GM23338 (cell line): Measurements from ENCODE around the gene ARHGEF9. TPM values are rescaled to one million over a fixed set of nuclear protein-coding genes. Genes with fewer than 3 reads are reported as not detected.

ENCODE experiments used
- ATAC-seq: fragments of 200-7000 bp; cut with Tn5 transposase; 3 replicates; pipeline ENCODE4 v1.9.1; 2020
- DNase-seq: peaks from one replicate; pipeline ENCODE4 v3.0.0-alpha.2; 2015; ENCODE audit warnings: low spot score
- H2AFZ ChIP-seq: fragments of 200-600 bp; sonication (generic); 2 replicates; pipeline ENCODE4 v1.8.0; 2016; ENCODE audit warnings: antibody characterized with exemption, mild to moderate bottlenecking, moderate library complexity
- H3F3A ChIP-seq: fragments of 200-600 bp; sonication (generic); replicated peaks from 2 replicates; pipeline ENCODE4 v1.8.0; 2017; ENCODE audit warnings: antibody characterized with exemption, mixed run types, low read depth
- H3K27ac ChIP-seq: fragments of 200-600 bp; sonication (generic); 2 replicates; pipeline ENCODE4 v1.6.1; 2016; ENCODE audit warnings: low read depth
- H3K27me3 ChIP-seq: fragments of 200-600 bp; sonication (generic); 2 replicates; pipeline ENCODE4 v1.8.0; 2016; ENCODE audit warnings: mild to moderate bottlenecking, mixed run types, moderate library complexity; ENCODE audit not compliant: insufficient read depth
- H3K36me3 ChIP-seq: fragments of 200-600 bp; sonication (generic); 2 replicates; pipeline ENCODE4 v1.8.0; 2016; ENCODE audit warnings: mild to moderate bottlenecking; ENCODE audit not compliant: insufficient read depth
- H3K4me1 ChIP-seq: fragments of 200-600 bp; sonication (generic); 2 replicates; pipeline ENCODE4 v1.8.0; 2016; ENCODE audit warnings: mild to moderate bottlenecking, moderate library complexity; ENCODE audit not compliant: insufficient read depth
- H3K4me2 ChIP-seq: fragments of 200-600 bp; sonication (generic); 2 replicates; pipeline ENCODE4 v1.7.1; 2017; ENCODE audit warnings: mixed run types
- H3K4me3 ChIP-seq: fragments of 200-600 bp; sonication (generic); 2 replicates; pipeline ENCODE4 v1.6.1; 2016; ENCODE audit warnings: mixed run types
- H3K79me2 ChIP-seq: fragments of 200-600 bp; sonication (generic); replicated peaks from 2 replicates; pipeline ENCODE4 v1.8.0; 2017; ENCODE audit warnings: mild to moderate bottlenecking; ENCODE audit not compliant: insufficient read depth
- H3K9me2 ChIP-seq: fragments of 200-600 bp; sonication (generic); 2 replicates; pipeline ENCODE4 v1.8.0; 2017; ENCODE audit not compliant: insufficient read depth
- H4K20me1 ChIP-seq: fragments of 200-600 bp; sonication (generic); replicated peaks from 2 replicates; pipeline ENCODE4 v1.8.0; 2017; ENCODE audit warnings: mild to moderate bottlenecking; ENCODE audit not compliant: insufficient read depth
- H3K27ac Mint-ChIP-seq: 2 replicates; pipeline ENCODE4 v1.8.0; 2020; ENCODE audit warnings: inconsistent platforms, mild to moderate bottlenecking, moderate library complexity, mixed read lengths
- H3K27me3 Mint-ChIP-seq: 3 replicates; pipeline ENCODE4 v1.8.0; 2022; ENCODE audit warnings: low read depth, mild to moderate bottlenecking, moderate library complexity, mixed read lengths, inconsistent platforms; ENCODE audit not compliant: insufficient read depth, poor library complexity
- H3K36me3 Mint-ChIP-seq: 3 replicates; pipeline ENCODE4 v1.8.0; 2021; ENCODE audit warnings: low read depth, mild to moderate bottlenecking, inconsistent platforms, moderate library complexity, mixed read lengths
- H3K4me1 Mint-ChIP-seq: 3 replicates; pipeline ENCODE4 v1.8.0; 2020; ENCODE audit warnings: mild to moderate bottlenecking, inconsistent platforms, mixed read lengths
- H3K4me3 Mint-ChIP-seq: 3 replicates; pipeline ENCODE4 v1.8.0; 2021; ENCODE audit warnings: moderate library complexity, mild to moderate bottlenecking, inconsistent platforms, mixed read lengths
- H3K9me3 Mint-ChIP-seq: 3 replicates; pipeline ENCODE4 v1.8.0; 2020; ENCODE audit warnings: moderate library complexity, mild to moderate bottlenecking, inconsistent platforms, mixed read lengths
- CREB1 ChIP-seq: fragments of 250-450 bp; sonication (Bioruptor Pico); IDR thresholded peaks from 2 replicates; pipeline ENCODE4 v1.5.0; 2020; ENCODE audit warnings: low read depth, mild to moderate bottlenecking, moderate library complexity
- CTCF ChIP-seq, 2 experiments: fragments of 200-600 bp in 1 of 2; sonication (generic) in 1 of 2; conservative IDR thresholded peaks; 2 replicates each; pipeline versions ENCODE4 v1.5.1 to v1.6.1; 2016 to 2017; ENCODE audit warnings: antibody characterized with exemption in 2 of 2, low read depth in 2 of 2, mild to moderate bottlenecking in 2 of 2, moderate library complexity in 1 of 2
- EZH2 ChIP-seq: fragments of 200-600 bp; sonication (generic); IDR thresholded peaks from one replicate; pipeline ENCODE4 v1.8.0; 2017; ENCODE audit warnings: antibody characterized with exemption, mild to moderate bottlenecking, low read depth; ENCODE audit not compliant: unreplicated experiment
- EZH2phosphoT487 ChIP-seq: fragments of 200-600 bp; sonication (generic); IDR thresholded peaks from one replicate; pipeline ENCODE4 v1.8.1; 2018; ENCODE audit warnings: antibody characterized with exemption; ENCODE audit not compliant: unreplicated experiment
- NANOG ChIP-seq: IDR thresholded peaks from 2 replicates; pipeline ENCODE4 v1.6.1; 2016; ENCODE audit warnings: antibody characterized with exemption, borderline replicate concordance
- POLR2AphosphoS5 ChIP-seq: IDR thresholded peaks from 2 replicates; pipeline ENCODE4 v1.6.1; 2016; ENCODE audit warnings: antibody characterized with exemption, low read depth
- STAT1 ChIP-seq: IDR thresholded peaks from one replicate; pipeline ENCODE4 v1.6.1; 2016; ENCODE audit warnings: antibody characterized with exemption; ENCODE audit not compliant: unreplicated experiment
- polyA plus RNA-seq: library from polyadenylated mRNA; unstranded; fragments of >200 nt; fragmentation: Nextera tagmentation; extraction: Ambion mirVana; gene quantifications from 2 replicates; pipeline ENCODE4 v1.2.1, GENCODE V29; 2016
- total RNA-seq: library from RNA; depleted of rRNA; stranded (reverse); fragments of >200 nt; shearing (Covaris generic); gene quantifications from 2 replicates; pipeline ENCODE4 v1.2.3, GENCODE V29; 2014
- TF ChIP-seq, protein P1 (sequence below): IDR thresholded peaks from one replicate; pipeline ENCODE4 v1.6.1; 2018; ENCODE audit warnings: antibody characterized with exemption; ENCODE audit not compliant: unreplicated experiment
- TF ChIP-seq, protein P2 (sequence below): IDR thresholded peaks from 2 replicates; pipeline ENCODE4 v1.6.1; 2016; ENCODE audit warnings: antibody characterized with exemption

ARHGEF9 gene
- total and polyA plus RNA-seq, 2 experiments from 2014 or later: 23.1 to 35.9 TPM

DNA sequence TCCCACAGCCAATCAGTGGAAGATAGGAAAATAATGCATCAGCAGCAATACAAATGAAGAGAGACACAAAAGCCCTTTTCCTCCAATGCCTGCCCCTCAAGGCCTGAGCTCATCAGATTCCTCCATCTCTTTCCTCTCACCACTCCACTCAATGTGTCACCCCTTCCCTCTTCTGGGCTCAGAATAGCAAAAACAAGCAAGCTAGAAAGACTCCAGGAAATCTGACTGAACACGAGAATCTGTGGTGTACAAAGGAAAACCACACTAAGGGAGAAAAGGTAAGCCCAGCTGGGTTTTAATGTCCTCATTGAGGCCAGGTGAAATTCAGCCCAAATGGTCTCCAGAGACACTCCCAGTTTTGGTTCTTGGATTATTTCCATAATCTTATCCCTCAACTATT is 46.3 kb downstream of the ARHGEF9 start (continued):
- TF ChIP-seq, protein P1, sequence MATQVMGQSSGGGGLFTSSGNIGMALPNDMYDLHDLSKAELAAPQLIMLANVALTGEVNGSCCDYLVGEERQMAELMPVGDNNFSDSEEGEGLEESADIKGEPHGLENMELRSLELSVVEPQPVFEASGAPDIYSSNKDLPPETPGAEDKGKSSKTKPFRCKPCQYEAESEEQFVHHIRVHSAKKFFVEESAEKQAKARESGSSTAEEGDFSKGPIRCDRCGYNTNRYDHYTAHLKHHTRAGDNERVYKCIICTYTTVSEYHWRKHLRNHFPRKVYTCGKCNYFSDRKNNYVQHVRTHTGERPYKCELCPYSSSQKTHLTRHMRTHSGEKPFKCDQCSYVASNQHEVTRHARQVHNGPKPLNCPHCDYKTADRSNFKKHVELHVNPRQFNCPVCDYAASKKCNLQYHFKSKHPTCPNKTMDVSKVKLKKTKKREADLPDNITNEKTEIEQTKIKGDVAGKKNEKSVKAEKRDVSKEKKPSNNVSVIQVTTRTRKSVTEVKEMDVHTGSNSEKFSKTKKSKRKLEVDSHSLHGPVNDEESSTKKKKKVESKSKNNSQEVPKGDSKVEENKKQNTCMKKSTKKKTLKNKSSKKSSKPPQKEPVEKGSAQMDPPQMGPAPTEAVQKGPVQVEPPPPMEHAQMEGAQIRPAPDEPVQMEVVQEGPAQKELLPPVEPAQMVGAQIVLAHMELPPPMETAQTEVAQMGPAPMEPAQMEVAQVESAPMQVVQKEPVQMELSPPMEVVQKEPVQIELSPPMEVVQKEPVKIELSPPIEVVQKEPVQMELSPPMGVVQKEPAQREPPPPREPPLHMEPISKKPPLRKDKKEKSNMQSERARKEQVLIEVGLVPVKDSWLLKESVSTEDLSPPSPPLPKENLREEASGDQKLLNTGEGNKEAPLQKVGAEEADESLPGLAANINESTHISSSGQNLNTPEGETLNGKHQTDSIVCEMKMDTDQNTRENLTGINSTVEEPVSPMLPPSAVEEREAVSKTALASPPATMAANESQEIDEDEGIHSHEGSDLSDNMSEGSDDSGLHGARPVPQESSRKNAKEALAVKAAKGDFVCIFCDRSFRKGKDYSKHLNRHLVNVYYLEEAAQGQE: no peak
- TF ChIP-seq, protein P2, sequence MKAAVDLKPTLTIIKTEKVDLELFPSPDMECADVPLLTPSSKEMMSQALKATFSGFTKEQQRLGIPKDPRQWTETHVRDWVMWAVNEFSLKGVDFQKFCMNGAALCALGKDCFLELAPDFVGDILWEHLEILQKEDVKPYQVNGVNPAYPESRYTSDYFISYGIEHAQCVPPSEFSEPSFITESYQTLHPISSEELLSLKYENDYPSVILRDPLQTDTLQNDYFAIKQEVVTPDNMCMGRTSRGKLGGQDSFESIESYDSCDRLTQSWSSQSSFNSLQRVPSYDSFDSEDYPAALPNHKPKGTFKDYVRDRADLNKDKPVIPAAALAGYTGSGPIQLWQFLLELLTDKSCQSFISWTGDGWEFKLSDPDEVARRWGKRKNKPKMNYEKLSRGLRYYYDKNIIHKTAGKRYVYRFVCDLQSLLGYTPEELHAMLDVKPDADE: no peak
- no peak for TF ChIP-seq NANOG

DNA sequence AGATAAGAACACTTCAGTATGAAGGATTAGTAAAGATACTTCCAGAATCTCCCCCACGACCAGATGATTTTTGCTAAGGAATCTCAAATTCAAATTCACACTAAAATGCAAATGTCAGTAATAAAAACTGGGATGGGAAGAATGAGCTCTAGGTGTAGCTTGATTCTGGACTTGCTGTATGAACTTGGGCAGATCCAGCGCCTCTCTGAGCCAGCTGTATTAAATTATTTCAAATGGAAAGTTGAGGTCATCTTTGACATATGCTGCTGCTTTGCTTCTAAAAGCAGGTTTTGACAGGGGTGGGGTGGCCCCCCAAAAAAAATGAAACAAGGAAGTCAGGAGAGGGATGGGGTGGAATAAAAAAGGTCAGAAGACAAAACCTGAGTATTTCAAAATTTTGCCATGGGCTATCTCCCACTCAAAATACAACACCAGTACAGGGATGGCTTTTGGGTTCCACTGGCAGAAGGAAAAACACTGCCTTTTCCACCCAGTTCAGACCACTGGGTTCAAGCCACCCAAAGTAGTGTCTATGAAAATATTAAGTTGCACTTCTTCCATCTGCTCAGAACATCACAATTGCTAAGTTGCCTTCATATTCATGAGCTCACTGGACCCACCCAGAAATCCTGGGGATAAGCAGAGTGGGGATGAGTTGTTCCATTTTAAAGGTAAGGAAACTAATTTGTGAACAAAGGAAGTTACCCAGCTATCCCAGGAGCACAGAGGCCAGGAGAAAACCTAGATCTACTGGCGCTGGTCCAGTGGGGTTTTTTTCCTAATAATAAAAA is 47.7 kb downstream of the ARHGEF9 start:
- H3K36me3 Mint-ChIP-seq: peaks cover 6% of the 10 kb centered on the region; the same call in 2 of the 3 replicates
- peaks cover 47% of the 10 kb centered on the region for H3K79me2 ChIP-seq
- TF ChIP-seq STAT1 (no peak), CTCF (conservative IDR thresholded peaks at IDR 0.05; ENCODE audit: low read depth in 2 of 2) (no peak), EZH2phosphoT487 (no peak), CREB1 (CRISPR knock-in tag) (no peak), POLR2AphosphoS5 (no peak), EZH2 (no peak)
- TF ChIP-seq, protein P1: no peak
- TF ChIP-seq, protein P2: no peak

More for the DNA sequence above, 47.7 kb downstream of the ARHGEF9 start:
- Mint-ChIP-seq H3K4me3 (no peak overlapping the region), H3K27ac (no peak overlapping the region), H3K4me1 (peaks cover 25% of the 10 kb centered on the region; the same call in 2 of the 3 replicates), H3K9me3 (no peaks in the 10 kb centered on the region), H3K27me3 (no peaks in the 10 kb centered on the region)
- Histone ChIP-seq H3K4me3 (no peak overlapping the region), H3K27ac (no peak overlapping the region), H3K4me2 (no peak overlapping the region), H4K20me1 (peaks cover 3% of the 10 kb centered on the region), H3K9me2 (no peaks in the 10 kb centered on the region), H3F3A (no peaks in the 10 kb centered on the region), H3K4me1 (peaks cover 9% of the 10 kb centered on the region; the same call in 1 of the 2 replicates), H3K36me3 (no peaks in the 10 kb centered on the region), H2AFZ (no peak overlapping the region), H3K27me3 (no peaks in the 10 kb centered on the region)
- ATAC-seq (no peak), DNase-seq (no peak)
